ENCODE data around the gene TPSG1. TPM values are rescaled to one million over a fixed set of nuclear protein-coding genes. Genes with fewer than 3 reads are reported as not detected.

Gene TPSG1
- total and polyA plus RNA-seq, 2 experiments from 2014 or later, result 0.81 TPM; not detected in 1

DNA sequence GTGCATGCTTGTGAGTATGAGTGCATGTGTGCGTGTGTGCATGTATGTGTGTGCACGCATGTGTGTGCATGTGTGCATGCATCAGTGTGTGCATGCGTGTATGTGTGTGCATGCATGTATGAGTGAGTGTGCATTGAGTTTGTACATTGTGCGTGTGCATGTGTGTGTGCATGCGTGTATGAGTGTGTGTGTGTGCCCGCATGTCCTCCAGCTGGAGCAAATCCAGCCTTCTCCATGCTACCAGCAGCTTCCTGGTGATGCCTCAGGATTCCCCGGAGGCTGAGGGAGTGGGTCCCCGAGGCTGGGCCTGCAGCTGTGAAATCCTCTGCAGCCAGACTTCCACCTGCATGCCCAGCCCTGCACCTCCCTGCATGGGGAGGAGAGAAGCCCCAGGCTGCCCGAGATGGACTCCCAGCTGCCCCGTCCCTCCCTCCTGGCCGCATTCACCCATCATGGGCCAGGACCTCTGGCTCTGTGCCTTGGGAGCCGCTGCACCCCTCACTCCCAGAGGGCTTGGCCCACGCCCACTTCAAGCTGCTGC lies 40.1 kb upstream of the TPSG1 start:
- H3K27ac Mint-ChIP-seq, result no peak overlapping the region
- no peaks in the 10 kb centered on the region for H3K79me2 ChIP-seq (replicated peaks; ENCODE audit: insufficient read depth)
- no peaks in the 10 kb centered on the region for H3K4me1 ChIP-seq (ENCODE audit: insufficient read depth)
- no peaks in the 10 kb centered on the region for H3K27me3 ChIP-seq (ENCODE audit: insufficient read depth)
- no peak overlapping the region for H3K27ac ChIP-seq (ENCODE audit: low read depth)
- H3F3A ChIP-seq (replicated peaks; ENCODE audit: low read depth), result no peaks in the 10 kb centered on the region
- no peak overlapping the region for H3K4me3 Mint-ChIP-seq
- 0 out of 2 replicates have a peak, but pooled peaks cover 2% of the 10 kb centered on the region for H4K20me1 ChIP-seq (replicated peaks; ENCODE audit: insufficient read depth)
- no peaks in the 10 kb centered on the region for H3K36me3 ChIP-seq (ENCODE audit: insufficient read depth)
- no peak overlapping the region for H2AFZ ChIP-seq
- no peak overlapping the region for H3K4me3 ChIP-seq
- H3K27me3 Mint-ChIP-seq (ENCODE audit: insufficient read depth, low read depth, poor library complexity), result peaks cover 25% of the 10 kb centered on the region
- ATAC-seq (no peak), DNase-seq (ENCODE audit: low spot score) (no peak)
- H3K4me1 Mint-ChIP-seq, result peaks cover 8% of the 10 kb centered on the region
- H3K36me3 Mint-ChIP-seq (ENCODE audit: low read depth), result no peaks in the 10 kb centered on the region
- H3K4me2 ChIP-seq, result no peak overlapping the region
- H3K9me3 Mint-ChIP-seq, result peaks cover 15% of the 10 kb centered on the region
- no peak for TF ChIP-seq STAT1 (IDR thresholded peaks at IDR 0.05; ENCODE audit: unreplicated experiment)
- TF ChIP-seq EZH2phosphoT487 (IDR thresholded peaks at IDR 0.05; ENCODE audit: unreplicated experiment), result no peak
- TF ChIP-seq POLR2AphosphoS5 (IDR thresholded peaks at IDR 0.05; ENCODE audit: low read depth), result no peak
- TF ChIP-seq NANOG (IDR thresholded peaks at IDR 0.05; ENCODE audit: borderline replicate concordance), result no peak
- TF ChIP-seq, protein P1, sequence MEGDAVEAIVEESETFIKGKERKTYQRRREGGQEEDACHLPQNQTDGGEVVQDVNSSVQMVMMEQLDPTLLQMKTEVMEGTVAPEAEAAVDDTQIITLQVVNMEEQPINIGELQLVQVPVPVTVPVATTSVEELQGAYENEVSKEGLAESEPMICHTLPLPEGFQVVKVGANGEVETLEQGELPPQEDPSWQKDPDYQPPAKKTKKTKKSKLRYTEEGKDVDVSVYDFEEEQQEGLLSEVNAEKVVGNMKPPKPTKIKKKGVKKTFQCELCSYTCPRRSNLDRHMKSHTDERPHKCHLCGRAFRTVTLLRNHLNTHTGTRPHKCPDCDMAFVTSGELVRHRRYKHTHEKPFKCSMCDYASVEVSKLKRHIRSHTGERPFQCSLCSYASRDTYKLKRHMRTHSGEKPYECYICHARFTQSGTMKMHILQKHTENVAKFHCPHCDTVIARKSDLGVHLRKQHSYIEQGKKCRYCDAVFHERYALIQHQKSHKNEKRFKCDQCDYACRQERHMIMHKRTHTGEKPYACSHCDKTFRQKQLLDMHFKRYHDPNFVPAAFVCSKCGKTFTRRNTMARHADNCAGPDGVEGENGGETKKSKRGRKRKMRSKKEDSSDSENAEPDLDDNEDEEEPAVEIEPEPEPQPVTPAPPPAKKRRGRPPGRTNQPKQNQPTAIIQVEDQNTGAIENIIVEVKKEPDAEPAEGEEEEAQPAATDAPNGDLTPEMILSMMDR (conservative IDR thresholded peaks at IDR 0.05; ENCODE audit: low read depth in 2 of 2), result no peak
- no peak for TF ChIP-seq JUNB (IDR thresholded peaks at IDR 0.05; ENCODE audit: unreplicated experiment)
- no peaks in the 10 kb centered on the region for H3K9me2 ChIP-seq (ENCODE audit: insufficient read depth)

DNA sequence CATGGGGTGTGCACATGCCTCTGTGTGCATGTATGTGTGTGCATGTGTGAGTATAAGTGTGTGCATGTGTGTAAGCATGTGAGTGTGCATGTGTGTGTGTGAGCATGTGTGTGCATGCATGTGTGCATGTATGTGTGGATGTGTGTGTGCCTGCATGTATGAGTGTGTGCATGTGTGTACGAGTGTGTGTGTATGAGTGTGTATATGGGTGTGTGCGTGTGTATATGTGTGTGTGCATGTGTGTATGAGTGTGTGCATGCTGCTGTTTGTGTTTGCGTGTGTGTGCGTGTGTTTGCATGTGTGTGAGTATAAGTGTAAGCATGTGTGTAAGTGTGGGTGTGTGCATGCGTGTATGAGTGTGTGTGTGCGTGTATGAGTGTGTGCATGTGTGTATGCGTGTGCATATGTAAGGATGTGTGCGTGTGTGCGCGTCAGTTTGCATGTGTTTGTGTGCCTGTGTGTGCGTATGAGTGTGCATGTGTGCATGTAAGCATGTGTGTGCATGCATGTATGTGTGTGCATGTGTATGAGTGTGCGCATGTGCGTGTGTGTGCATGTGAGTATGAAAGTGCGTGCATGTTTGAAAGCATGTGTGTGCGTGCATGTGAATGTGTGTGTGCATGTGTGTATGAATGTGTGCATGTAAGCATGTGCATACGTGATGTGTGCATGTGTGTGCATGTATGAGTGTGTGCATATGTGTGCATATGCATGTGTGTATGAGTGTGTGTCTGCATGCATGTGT lies 39.4 kb upstream of the TPSG1 start:
- Histone ChIP-seq H3K36me3 (ENCODE audit: insufficient read depth) (no peaks in the 10 kb centered on the region), H3K9me2 (ENCODE audit: insufficient read depth) (no peaks in the 10 kb centered on the region), H3K27ac (ENCODE audit: low read depth) (no peak overlapping the region), H3K4me2 (no peak overlapping the region), H4K20me1 (replicated peaks; ENCODE audit: insufficient read depth) (0 out of 2 replicates have a peak, but pooled peaks cover 2% of the 10 kb centered on the region), H3K27me3 (ENCODE audit: insufficient read depth) (no peaks in the 10 kb centered on the region), H3K79me2 (replicated peaks; ENCODE audit: insufficient read depth) (no peaks in the 10 kb centered on the region), H2AFZ (no peak overlapping the region), H3F3A (replicated peaks; ENCODE audit: low read depth) (no peaks in the 10 kb centered on the region), H3K4me1 (ENCODE audit: insufficient read depth) (no peaks in the 10 kb centered on the region), H3K4me3 (no peak overlapping the region)
- peaks cover 8% of the 10 kb centered on the region for H3K4me1 Mint-ChIP-seq
- H3K9me3 Mint-ChIP-seq, result peaks cover 15% of the 10 kb centered on the region
- H3K36me3 Mint-ChIP-seq (ENCODE audit: low read depth), result no peaks in the 10 kb centered on the region
- ATAC-seq (no peak), DNase-seq (ENCODE audit: low spot score) (no peak)
- peaks cover 29% of the 10 kb centered on the region for H3K27me3 Mint-ChIP-seq (ENCODE audit: insufficient read depth, low read depth, poor library complexity)
- H3K27ac Mint-ChIP-seq, result no peak overlapping the region
- H3K4me3 Mint-ChIP-seq, result no peak overlapping the region
- TF ChIP-seq POLR2AphosphoS5 (IDR thresholded peaks at IDR 0.05; ENCODE audit: low read depth) (no peak), ZNF114 (CRISPR knock-in tag; IDR thresholded peaks at IDR 0.05) (no peak), EZH2phosphoT487 (IDR thresholded peaks at IDR 0.05; ENCODE audit: unreplicated experiment) (no peak)
- TF ChIP-seq, protein P2, sequence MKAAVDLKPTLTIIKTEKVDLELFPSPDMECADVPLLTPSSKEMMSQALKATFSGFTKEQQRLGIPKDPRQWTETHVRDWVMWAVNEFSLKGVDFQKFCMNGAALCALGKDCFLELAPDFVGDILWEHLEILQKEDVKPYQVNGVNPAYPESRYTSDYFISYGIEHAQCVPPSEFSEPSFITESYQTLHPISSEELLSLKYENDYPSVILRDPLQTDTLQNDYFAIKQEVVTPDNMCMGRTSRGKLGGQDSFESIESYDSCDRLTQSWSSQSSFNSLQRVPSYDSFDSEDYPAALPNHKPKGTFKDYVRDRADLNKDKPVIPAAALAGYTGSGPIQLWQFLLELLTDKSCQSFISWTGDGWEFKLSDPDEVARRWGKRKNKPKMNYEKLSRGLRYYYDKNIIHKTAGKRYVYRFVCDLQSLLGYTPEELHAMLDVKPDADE (IDR thresholded peaks at IDR 0.05), result no peak
- TF ChIP-seq, protein P1 (conservative IDR thresholded peaks at IDR 0.05; ENCODE audit: low read depth in 2 of 2), result no peak
- TF ChIP-seq, protein P3, sequence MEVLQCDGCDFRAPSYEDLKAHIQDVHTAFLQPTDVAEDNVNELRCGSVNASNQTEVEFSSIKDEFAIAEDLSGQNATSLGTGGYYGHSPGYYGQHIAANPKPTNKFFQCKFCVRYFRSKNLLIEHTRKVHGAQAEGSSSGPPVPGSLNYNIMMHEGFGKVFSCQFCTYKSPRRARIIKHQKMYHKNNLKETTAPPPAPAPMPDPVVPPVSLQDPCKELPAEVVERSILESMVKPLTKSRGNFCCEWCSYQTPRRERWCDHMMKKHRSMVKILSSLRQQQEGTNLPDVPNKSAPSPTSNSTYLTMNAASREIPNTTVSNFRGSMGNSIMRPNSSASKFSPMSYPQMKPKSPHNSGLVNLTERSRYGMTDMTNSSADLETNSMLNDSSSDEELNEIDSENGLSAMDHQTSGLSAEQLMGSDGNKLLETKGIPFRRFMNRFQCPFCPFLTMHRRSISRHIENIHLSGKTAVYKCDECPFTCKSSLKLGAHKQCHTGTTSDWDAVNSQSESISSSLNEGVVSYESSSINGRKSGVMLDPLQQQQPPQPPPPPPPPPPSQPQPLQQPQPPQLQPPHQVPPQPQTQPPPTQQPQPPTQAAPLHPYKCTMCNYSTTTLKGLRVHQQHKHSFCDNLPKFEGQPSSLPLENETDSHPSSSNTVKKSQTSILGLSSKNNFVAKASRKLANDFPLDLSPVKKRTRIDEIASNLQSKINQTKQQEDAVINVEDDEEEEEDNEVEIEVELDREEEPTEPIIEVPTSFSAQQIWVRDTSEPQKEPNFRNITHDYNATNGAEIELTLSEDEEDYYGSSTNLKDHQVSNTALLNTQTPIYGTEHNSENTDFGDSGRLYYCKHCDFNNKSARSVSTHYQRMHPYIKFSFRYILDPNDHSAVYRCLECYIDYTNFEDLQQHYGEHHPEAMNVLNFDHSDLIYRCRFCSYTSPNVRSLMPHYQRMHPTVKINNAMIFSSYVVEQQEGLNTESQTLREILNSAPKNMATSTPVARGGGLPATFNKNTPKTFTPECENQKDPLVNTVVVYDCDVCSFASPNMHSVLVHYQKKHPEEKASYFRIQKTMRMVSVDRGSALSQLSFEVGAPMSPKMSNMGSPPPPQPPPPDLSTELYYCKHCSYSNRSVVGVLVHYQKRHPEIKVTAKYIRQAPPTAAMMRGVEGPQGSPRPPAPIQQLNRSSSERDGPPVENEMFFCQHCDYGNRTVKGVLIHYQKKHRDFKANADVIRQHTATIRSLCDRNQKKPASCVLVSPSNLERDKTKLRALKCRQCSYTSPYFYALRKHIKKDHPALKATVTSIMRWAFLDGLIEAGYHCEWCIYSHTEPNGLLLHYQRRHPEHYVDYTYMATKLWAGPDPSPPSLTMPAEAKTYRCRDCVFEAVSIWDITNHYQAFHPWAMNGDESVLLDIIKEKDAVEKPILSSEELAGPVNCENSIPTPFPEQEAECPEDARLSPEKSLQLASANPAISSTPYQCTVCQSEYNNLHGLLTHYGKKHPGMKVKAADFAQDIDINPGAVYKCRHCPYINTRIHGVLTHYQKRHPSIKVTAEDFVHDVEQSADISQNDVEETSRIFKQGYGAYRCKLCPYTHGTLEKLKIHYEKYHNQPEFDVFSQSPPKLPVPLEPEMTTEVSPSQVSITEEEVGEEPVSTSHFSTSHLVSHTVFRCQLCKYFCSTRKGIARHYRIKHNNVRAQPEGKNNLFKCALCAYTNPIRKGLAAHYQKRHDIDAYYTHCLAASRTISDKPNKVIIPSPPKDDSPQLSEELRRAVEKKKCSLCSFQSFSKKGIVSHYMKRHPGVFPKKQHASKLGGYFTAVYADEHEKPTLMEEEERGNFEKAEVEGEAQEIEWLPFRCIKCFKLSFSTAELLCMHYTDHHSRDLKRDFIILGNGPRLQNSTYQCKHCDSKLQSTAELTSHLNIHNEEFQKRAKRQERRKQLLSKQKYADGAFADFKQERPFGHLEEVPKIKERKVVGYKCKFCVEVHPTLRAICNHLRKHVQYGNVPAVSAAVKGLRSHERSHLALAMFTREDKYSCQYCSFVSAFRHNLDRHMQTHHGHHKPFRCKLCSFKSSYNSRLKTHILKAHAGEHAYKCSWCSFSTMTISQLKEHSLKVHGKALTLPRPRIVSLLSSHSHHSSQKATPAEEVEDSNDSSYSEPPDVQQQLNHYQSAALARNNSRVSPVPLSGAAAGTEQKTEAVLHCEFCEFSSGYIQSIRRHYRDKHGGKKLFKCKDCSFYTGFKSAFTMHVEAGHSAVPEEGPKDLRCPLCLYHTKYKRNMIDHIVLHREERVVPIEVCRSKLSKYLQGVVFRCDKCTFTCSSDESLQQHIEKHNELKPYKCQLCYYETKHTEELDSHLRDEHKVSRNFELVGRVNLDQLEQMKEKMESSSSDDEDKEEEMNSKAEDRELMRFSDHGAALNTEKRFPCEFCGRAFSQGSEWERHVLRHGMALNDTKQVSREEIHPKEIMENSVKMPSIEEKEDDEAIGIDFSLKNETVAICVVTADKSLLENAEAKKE (CRISPR knock-in tag; IDR thresholded peaks at IDR 0.05), result no peak

All from GM23338 (cell line).